ENCODE results near the gene PNISR.

PNISR gene

DNA sequence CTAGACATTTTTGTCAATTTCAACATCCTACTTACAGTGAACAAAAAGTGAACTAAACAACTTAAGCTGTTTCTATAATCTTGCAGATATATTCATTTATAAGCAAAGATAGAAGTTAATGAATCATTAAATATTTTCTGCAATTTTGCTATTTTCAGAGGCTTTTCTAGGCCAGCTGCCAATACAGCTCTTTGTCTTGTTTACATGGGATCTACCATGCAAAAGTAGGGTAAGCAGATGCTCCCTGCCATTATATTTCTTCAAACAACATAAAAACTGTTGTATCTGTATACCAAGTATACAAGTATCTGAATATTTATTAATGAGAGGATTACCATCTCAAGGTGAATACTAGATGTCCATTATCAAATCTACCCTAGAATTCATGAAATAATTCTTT lies 15.4 kb downstream of the PNISR start:
- no peak for DNase-seq (ENCODE audit: low spot score)

DNA sequence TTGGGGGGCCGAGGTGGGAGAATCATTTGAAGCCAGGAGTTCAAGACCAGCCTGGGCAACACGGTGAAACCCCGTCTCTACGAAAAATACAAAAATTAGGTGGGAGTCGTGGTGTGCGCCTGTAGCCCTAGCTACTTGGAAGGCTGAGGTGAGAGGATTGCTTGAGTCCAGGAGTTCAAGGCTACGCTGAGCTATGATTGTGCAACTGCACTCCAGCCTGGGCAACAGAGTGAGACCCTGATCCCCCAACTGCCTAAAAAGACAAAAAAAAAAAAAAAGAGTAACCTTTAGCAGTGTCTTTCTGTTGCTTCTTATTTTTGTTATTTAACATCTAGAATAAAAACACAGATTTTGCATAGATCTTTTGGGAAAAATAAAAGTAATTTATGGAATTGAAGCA lies 18.0 kb downstream of the PNISR start:
- DNase-seq (ENCODE audit: low spot score), result no peak

DNA sequence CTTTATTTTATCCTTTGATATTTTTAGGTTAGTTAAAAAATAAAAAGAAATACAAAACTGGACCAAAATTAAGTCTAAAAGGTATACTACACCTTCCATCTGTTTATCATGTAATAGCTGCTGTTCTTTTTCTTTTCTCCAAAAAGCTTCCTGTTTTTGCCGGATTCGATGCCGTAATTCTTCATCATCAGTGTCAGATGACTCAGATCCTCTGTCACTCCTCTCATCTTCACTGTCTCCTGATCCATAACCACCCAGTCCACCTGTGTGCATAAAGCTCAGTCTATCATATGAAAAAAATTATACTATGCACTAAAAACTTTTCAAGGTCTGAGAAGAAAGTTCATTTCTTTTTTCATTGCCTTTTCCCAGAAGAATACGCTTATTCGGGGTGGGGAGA lies 22.7 kb downstream of the PNISR start:
- DNase-seq (ENCODE audit: low spot score), result no peak

DNA sequence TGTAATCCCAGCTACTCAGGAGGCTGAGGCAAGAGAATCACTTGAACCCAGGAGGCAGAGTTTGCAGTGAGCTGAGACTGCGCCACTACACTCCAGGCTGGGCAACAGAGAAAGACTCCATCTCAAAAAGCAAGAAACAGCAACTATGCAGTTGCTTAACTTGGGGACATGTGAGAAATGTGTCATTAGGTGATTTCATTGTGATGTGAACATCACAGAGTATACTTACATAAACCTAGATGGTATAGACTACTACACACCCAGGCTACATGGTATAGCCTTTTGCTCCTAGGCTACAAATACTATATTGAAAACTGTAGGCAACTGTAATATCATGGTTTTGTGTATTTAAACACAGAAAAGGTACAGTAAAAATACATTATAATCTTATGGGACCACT lies 27.8 kb downstream of the PNISR start:
- no peak for DNase-seq (ENCODE audit: low spot score)

DNA sequence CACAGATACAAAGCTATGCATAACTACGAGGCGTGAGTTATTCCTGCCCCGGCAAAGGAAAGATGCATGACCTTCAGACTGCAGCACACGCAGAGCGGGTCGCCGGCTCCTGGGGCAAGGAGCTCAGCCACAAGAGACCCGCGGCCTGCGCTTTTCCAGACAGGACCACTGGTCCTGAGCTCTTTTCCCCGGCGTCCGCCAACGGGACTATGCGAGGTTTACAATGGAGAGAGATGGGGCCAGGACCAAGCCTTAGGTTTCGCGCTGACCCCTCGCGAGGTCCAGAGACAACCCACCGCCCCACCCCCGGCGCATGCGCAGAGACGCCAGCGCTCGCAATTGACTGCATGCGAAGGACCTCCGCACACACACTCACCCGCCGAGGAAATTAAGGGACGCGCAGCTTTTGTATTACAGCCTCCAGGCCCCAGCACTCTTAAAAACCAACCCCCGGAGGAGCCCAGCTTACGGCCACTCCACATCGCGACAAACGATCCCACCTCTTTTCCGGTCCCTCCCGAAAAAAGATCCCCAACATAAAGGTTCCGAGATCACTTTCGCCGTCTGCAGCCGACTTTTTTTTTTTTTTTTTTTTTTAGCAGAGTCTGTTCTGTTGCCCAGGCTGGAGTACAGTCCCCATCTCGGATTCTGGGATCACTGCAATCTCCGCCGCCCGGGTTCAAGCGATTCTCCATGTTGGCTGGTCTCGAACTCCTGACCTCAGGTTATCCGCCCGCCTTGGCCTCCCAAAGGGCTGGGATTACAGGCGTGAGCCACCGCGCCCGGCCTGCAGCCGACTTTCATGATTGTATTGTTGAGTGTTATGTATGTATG lies 31.2 kb downstream of the PNISR start, which contains the start of gene COQ3:
Gene COQ3 (minus strand): TSS at position 498 of the 834 bp plus-strand sequence. CDS start 16 bp downstream, at position 482.
- peak; percentile 92 for DNase-seq (ENCODE audit: low spot score)

DNA sequence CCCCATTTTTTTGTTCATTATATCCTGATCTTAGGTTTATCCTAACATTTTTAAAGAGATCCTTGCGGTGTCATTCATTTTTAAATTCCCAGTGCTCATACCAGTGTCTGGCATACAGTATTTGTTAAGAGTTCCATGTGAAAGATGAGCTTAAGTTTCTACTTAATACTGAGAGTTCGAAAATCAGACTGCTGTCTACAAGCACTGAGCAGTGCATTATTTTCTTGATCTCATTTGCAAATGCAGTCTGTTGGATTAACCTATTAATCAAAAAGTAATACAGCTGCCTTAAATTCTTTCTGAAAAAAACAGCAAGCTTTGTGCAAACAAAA lies 31.8 kb downstream of the PNISR start:
- DNase-seq (ENCODE audit: low spot score), result no peak

DNA sequence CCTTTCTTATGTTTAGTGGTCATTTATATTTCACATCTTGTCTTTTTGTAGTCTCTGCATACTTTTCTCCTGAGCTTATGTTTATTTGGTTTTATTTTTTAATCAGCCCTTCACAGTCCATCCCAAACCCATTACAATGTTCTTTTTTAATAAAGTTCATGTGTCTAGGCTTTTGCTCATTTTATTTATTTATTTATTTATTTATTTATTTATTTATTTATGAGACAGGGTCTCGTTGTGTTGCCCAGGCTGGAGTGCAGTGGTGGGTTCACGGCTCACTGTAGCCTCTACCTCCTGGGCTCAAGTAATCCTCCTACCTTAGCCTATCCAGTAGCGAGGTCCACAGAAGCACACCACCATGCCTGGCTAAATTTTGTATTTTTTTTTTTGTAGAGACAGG lies 34.2 kb downstream of the PNISR start:
- DNase-seq (ENCODE audit: low spot score), result no peak

DNA sequence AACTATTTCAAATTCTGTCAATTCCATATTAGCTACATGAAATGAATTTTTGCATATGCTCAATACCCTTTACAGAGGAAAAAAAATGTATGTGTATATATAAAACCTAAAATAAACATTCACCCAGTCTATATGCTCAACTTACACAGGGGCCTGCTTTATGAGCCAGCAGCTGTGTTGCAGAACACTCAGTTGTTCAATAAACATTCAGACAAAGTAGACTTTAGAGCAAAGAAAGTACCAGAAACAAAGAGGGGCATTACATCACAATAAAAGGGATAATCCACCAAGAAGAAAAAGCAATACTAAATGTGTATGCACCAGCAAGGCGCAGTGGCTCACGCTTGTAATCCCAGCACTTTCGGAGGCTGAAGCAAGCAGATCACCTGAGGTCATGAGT lies 40.6 kb downstream of the PNISR start:
- no peak for DNase-seq (ENCODE audit: low spot score)

DNA sequence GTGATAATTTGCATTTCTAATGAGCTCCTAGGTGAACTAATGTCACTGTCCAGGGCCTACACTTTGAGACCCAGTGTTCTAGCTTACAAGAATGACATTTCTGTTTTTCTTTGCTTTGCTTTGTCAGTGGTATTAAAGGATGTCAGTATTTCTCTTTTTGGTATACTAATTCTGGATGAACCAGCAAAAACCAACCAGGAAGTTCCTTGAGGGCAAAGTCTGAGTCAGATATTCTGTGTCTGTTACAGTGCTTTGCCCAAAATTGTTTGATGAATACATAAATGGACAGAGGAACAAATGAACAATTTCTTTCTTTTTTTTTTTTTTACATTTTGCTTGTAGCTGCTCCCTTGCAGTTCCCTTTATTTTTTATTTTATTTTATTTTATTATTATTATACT lies 46.5 kb downstream of the PNISR start:
- no peak for DNase-seq (ENCODE audit: low spot score)

DNA sequence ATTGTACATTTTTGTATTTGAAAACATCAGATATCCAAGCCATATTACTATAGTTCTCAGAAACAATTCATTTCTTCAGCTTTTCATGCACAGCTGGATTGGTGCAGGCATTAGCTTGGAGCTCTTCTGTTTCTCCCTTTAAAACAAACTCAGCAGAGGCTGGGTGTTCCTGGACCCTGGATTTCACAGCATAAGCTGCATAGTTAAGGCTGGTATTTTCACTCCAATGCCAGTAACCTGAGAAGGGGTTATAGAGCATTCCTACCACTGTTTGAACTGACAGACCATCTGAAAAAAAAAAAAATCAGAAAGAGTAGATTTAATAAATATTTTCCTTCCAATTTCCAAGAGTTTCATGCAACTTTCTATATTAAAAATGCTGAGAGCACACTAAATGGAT lies 55.6 kb downstream of the PNISR start:
- DNase-seq (ENCODE audit: low spot score), result no peak

DNA sequence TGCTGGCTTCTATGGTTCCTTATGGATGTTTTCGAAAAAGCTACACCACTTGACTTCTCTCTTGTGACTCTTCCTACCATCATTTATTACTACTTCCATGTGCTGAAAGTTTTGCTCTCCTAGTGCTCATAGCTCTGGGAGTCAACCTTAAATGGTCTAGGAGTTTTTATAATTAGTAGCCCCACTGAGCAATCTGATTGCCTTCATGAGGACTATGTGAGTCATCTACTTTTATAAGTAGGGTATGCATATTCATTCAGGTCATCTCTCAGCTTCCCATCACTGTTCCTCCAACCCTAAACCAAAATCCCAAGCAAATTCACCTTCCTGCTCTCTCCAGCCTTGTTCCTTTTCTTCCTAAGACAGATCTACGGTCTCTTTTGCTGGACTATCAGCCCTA lies 58.3 kb downstream of the PNISR start:
- no peak for DNase-seq (ENCODE audit: low spot score)

DNA sequence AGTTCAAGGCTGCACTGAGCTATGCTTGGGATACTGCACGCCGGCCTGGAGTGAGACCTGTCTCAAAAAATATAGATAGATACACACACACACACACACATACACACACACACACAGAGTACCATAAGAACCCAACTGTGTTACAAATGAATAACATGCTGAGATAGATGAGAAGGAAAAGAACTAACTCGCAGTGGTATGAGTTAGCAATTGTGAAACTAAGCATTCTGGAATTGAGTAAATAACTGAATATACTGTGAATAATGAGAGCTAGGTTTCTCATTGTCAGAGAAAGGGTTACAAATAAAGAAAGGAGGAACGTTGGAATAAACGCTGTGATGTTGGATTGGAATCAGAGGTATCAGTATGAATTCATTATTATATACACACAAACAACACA lies 61.1 kb downstream of the PNISR start:
- DNase-seq (ENCODE audit: low spot score), result no peak

DNA sequence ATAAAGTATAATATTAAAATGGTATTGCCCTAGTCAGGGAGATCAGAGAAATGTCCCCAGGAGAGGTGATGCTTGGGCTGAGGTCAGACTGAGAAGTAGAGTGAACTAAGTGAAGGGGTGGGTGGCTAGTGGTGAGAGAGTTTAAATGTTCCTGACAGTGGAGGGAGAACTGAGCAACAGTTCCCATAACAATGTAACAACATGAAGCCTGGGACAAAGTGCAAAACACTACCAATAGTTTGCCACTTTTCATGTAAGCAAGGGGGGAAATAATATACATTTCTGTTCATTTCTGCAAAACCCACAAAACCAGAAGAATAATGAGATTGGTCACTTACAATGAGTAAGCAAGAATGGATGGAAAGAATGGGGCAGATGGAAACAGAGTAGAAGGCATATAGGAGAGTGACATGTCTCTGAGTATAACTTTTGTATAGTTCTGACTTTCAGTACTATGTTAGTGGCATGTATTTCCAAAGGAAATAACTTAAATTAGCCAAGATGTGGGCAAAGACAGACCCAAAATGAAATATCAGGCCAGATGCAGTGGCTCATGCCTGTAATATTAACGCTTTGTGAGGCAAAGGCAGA lies 62.3 kb downstream of the PNISR start:
- no peak for DNase-seq (ENCODE audit: low spot score)

DNA sequence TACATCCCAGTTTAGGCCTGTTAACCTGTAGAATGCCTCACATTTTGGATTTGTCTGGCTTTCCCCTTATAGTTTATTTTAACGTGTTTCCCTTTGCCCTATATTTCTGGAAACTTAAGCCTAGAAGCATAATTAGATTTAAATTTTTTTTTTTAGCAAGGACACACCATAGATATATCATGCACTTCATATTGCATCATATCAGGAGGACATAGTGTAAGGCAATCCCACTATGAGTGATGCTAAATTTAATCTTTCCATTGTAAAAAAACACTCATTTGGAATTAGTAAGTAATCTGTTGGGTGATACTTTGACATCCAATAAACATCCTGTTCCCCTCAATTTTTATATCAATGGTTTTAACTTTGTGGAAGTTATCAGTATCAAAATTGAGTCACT lies 65.3 kb downstream of the PNISR start:
- DNase-seq (ENCODE audit: low spot score), result no peak

DNA sequence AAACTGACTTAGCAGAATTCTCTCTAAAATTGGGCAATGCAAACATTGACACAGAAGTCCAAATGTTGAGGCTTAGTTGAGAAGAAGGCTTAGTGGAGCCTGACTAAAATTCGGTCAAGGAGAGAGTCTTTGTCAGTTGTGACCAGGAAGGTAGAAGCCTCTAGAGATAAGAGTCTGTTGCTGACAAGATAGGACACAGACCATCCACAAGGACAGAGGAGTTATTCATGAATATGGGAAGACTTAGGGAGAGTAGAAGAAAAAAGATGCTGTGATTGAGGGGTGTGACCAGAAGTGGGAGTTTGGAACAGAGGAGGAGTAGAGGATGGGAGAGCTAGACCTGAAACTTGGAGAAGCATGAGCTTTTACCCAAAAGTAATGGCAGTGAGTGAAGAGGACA lies 68.5 kb downstream of the PNISR start:
- DNase-seq (ENCODE audit: low spot score), result no peak

DNA sequence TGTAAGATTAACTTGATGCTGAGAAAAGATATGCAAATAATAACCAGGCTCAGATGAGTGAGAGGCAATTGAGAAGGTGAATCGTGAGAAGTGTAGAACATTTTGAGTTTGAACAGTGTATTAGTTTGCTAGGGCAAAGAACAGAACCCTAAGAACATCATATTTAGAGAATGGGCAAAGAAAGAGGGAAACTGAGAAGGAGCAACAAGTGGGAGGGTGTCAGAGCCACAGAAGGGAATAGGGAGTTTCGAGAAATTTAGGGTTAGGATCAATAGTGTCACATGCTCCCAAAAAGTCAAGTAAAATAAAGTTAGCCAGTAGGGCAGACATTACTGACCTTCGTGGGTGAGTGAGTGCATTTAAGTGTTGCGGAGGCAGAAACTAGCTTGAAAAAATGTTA lies 70.1 kb downstream of the PNISR start:
- no peak for DNase-seq (ENCODE audit: low spot score)

DNA sequence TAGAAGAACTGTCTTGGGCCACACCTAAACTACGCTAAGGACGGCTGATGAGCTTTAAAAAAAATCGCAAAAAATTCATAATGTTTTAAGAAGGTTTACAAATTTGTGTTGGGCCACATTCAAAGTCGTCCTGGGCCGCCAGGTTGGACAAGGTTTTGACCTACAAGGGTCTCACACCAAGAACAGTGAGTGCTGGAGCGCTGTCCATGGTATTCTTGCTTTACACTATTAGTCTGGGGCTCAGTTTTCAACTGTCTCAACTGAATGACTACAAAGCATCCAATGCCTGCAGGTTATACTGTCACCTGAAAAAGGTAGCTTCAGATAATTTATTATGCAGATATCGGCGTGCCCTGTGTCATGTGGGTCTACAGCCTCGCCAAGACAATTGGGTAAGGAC lies 72.0 kb downstream of the PNISR start:
- DNase-seq (ENCODE audit: low spot score), result no peak

DNA sequence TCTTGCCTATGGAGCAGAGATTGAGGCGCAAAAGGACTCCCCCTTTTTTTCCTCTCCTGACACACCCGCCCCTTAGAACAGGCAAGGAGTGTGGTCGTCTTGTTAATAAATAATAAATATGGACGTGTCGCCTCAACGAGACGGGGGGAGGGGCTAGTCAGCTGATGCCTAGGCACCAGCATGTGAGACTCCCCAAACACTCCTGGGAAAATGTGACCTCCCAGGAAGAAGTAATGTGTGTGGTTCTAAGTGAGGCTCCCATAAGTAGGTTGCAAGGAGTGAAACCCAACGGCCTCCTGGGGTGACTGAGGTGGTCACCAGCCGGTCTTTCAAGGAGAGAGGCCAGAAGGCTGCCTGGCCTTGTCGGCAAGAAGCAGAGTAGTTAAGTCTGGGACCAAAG lies 74.5 kb downstream of the PNISR start:
- DNase-seq (ENCODE audit: low spot score), result no peak

DNA sequence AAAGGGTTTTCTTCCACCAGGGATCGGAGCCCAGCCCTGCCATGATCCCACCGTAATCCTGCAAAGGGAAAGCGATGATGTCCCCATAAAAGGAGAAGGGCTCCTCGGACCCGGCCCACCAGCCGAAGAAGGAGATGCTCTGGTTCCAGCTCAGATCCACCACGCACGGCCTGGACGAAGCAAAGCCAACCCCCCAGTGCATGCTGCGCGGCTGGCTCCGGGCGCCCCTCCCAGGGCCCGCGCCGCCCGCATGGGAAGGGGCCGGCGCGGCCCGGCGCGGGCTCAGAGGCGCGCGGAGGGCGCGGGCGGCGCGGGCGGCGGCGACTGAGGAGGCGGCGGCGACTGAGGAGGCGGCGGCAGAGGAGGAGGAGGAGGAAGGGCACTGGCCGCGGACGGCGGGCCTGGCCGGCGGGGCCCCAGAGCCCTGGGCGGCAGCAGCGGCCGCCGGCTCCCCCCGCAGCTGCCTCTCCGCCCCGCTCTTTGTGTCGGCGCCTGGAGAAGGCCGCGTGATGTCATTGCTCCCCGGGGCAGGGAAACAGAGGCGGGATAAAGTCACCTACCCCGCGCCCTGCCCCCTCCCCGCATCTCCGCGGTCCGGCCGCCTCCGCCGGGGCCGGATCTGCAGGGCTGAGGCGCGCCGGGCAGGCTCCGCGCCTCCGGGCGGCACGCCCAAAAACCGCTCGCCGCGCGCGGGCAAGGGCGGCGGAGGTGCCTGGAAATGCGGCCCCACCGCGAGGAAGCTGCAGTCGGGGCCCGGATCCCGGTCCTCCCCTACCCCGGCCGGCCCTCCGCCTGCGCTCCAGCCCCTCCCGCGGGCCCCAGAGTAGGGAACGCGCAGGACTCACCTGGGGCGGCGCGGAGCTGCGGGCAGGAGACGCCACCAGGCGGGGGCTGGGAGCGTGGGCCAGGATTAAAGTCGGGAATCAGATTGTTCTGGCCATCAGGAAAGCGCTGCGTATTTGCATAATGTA lies 75.7 kb downstream of the PNISR start, which contains the start of gene FAXC:
Gene FAXC (minus strand): TSS at position 504 of the 971 bp plus-strand sequence. CDS start 302 bp downstream, at position 202.
- DNase-seq (ENCODE audit: low spot score), result peak; percentile 69

DNA sequence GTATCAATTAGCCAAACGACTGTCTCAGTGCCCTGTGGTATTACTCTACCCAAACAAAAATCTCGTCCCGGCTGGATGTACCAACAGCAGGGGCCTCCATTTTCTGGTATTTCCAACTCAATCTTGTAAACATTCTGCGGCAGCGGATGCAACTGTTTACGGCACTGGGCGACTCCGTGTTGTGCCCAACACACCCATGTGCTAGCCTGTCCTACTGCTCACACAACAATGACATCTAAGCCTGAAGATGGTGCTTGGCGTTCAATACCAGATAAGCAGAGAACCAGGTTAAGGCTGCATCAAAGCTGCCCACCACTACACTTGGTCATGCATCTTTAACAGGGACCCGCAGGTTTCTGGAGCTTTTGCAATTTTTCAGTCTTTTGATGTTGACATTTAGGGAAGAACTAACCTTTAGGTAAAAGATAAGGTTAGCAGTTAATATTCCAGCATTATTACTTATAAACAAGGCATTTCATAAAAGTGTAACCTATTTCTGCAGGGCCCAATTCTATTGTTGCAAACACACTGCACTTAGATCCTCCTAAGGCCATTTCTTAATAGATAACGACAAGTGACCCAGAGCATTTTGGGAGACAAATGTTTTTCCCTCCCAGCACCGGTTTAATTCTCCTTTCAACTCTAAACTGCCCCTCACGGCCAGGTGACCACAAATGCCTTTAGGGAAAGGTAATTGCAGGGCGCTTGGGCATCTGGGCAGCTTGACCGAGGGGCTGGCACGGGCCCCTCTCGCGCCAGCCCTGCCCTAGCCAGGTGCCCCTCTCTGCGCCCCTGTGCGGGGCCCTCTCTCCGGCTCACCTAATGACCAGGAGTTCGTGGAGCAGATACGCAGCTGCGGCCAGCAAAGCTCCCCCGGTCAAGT lies 76.6 kb downstream of the PNISR start:
- peak; percentile 44 for DNase-seq (ENCODE audit: low spot score)
